Hepatocyte (in vitro differentiated cells): ENCODE measurements around the gene CAMSAP1.

Experiments
- EZH2phosphoT487 ChIP-seq: fragments of 200-600 bp; sonication (generic); IDR thresholded peaks from one replicate; pipeline ENCODE4 v1.6.1; 2018; ENCODE audit warnings: antibody characterized with exemption, mild to moderate bottlenecking, low read depth, moderate library complexity; ENCODE audit not compliant: unreplicated experiment, severe bottlenecking
- TF ChIP-seq, protein P1 (sequence below): fragments of 200-600 bp; sonication (generic); IDR thresholded peaks from 2 replicates; pipeline ENCODE4 v1.5.1; 2016; ENCODE audit warnings: antibody characterized with exemption, mild to moderate bottlenecking; ENCODE audit not compliant: poor library complexity

DNA sequence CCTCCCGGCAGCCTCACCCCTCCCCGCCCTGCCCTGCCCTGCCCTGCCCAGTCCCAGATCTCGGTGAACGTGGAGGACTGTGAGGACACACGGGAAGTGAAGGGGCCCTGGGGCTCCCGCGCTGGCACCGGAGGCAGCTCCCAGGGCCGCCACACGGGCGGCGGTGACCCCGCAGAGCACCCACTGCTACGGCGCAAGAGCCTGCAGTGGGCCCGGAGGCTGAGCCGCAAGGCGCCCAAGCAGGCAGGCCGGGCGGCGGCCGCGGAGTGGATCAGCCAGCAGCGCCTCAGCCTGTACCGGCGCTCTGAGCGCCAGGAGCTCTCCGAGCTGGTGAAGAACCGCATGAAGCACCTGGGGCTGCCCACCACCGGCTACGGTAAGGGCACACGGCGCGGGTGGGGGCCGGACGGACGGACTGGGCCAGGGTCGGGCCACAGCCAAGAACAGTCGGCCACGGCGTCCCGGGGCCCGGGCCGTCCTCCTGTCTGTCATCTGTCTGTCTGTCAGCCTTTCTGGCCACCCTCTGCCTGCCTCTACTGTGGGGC lies 121.1 kb downstream of the CAMSAP1 start:
- TF ChIP-seq, protein P1, sequence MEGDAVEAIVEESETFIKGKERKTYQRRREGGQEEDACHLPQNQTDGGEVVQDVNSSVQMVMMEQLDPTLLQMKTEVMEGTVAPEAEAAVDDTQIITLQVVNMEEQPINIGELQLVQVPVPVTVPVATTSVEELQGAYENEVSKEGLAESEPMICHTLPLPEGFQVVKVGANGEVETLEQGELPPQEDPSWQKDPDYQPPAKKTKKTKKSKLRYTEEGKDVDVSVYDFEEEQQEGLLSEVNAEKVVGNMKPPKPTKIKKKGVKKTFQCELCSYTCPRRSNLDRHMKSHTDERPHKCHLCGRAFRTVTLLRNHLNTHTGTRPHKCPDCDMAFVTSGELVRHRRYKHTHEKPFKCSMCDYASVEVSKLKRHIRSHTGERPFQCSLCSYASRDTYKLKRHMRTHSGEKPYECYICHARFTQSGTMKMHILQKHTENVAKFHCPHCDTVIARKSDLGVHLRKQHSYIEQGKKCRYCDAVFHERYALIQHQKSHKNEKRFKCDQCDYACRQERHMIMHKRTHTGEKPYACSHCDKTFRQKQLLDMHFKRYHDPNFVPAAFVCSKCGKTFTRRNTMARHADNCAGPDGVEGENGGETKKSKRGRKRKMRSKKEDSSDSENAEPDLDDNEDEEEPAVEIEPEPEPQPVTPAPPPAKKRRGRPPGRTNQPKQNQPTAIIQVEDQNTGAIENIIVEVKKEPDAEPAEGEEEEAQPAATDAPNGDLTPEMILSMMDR = no peak
- TF ChIP-seq EZH2phosphoT487 = no peak
